ENCODE data around the gene INO80B.
"Not testable (repeated sequence)": the region's sequence is repeated elsewhere in the genome, so short reads cannot be mapped to it uniquely, and the experiment has no call there.

INO80B gene

GRCh38 chr2:74450570-74451190 lies 4.2 kb upstream of the INO80B start:
- no peak for DNase-seq

GRCh38 chr2:74457129-74457548 lies 2.3 kb downstream of the INO80B start:
- DNase-seq = no peak

GRCh38 chr2:74457549-74458131 lies 2.8 kb downstream of the INO80B start:
- DNase-seq = peak; percentile 33

GRCh38 chr2:74458132-74458937 lies 3.4 kb downstream of the INO80B start, which contains the start of gene WBP1:
Gene WBP1 (plus strand): TSS chr2:74458438. CDS start chr2:74458603, 165 bp downstream.
- peak; percentile 100 for DNase-seq

- no peak for DNase-seq
Observed at GRCh38 chr2:74458938-74459363, 4.1 kb downstream of the INO80B start.

- not testable (repeated sequence) for DNase-seq
Observed at GRCh38 chr2:74459503-74460118, 4.7 kb downstream of the INO80B start.

GRCh38 chr2:74460187-74460586 lies 5.3 kb downstream of the INO80B start:
- not testable (repeated sequence) for DNase-seq

- DNase-seq = no peak
Observed at GRCh38 chr2:74461187-74462053, 6.5 kb downstream of the INO80B start.

- DNase-seq = no peak
Observed at GRCh38 chr2:74462054-74462785, 7.3 kb downstream of the INO80B start.

- no peak for DNase-seq
Observed at GRCh38 chr2:74462786-74463105, 7.9 kb downstream of the INO80B start.

GRCh38 chr2:74464406-74464805 lies 9.5 kb downstream of the INO80B start:
- DNase-seq = no peak

GRCh38 chr2:74470742-74471141 lies 15.9 kb downstream of the INO80B start:
- DNase-seq = not testable (repeated sequence)

GRCh38 chr2:74471332-74472065 lies 16.6 kb downstream of the INO80B start:
- DNase-seq = no peak

- peak; percentile 96 for DNase-seq
Observed at GRCh38 chr2:74472086-74472944, 17.4 kb downstream of the INO80B start, which contains the start of gene MRPL53. Gene MRPL53 (minus strand): TSS chr2:74472680. CDS start chr2:74472660, 20 bp downstream.

- no peak for DNase-seq
Observed at GRCh38 chr2:74472945-74473258, 18.0 kb downstream of the INO80B start.

GRCh38 chr2:74474481-74474880 lies 19.6 kb downstream of the INO80B start:
- DNase-seq = no peak

- DNase-seq = no peak
Observed at GRCh38 chr2:74474899-74475298, 20.0 kb downstream of the INO80B start.

GRCh38 chr2:74481431-74481830 lies 26.5 kb downstream of the INO80B start:
- DNase-seq = peak; percentile 73

GRCh38 chr2:74481961-74482800 lies 27.3 kb downstream of the INO80B start:
- DNase-seq = peak; percentile 9

Data from suppressor macrophage treated with lipopolysaccharide for 4 hours (primary cell).